PFSK-1 (cell line): ENCODE measurements around the gene ANKMY1.

Experiments used
- FOXP2 ChIP-seq: optimal IDR thresholded peaks from 2 replicates; pipeline ENCODE3; 2011; ENCODE audit warnings: borderline replicate concordance, control low read depth, inconsistent platforms; ENCODE audit not compliant: insufficient read depth; ENCODE audit errors: extremely low read length, extremely low read depth
- POLR2AphosphoS5 ChIP-seq: IDR thresholded peaks from 2 replicates; pipeline ENCODE4 v1.6.1; 2012; ENCODE audit warnings: low read depth, mild to moderate bottlenecking, control low read depth, low read length, moderate library complexity
- REST ChIP-seq, 2 experiments: IDR thresholded peaks; 2 replicates each; pipeline versions ENCODE4 v1.6.1 to v1.8.0; 2011 to 2012; ENCODE audit warnings: low read depth in 2 of 2, low read length in 2 of 2, control low read depth in 1 of 2, inconsistent platforms in 1 of 2, mild to moderate bottlenecking in 1 of 2, moderate library complexity in 1 of 2; ENCODE audit not compliant: insufficient read depth in 1 of 2
- SIN3A ChIP-seq: IDR thresholded peaks from 2 replicates; pipeline ENCODE4 v1.6.1; 2012; ENCODE audit warnings: mild to moderate bottlenecking, low read length, moderate library complexity, borderline replicate concordance; ENCODE audit not compliant: insufficient read depth
- TAF1 ChIP-seq: IDR thresholded peaks from 2 replicates; pipeline ENCODE4 v1.6.1; 2012; ENCODE audit warnings: low read length, control low read depth, borderline replicate concordance; ENCODE audit not compliant: insufficient read depth

The ANKMY1 gene

GRCh38 chr2:240430595-240430994 lies 127.2 kb downstream of the ANKMY1 start:
- TF ChIP-seq FOXP2, result no peak
- no peak for TF ChIP-seq REST (IDR thresholded peaks at IDR 0.05; ENCODE audit: insufficient read depth in 1 of 2, low read depth in 2 of 2, low read length in 2 of 2)
- no peak for TF ChIP-seq SIN3A
- no peak for TF ChIP-seq TAF1

- TF ChIP-seq POLR2AphosphoS5 (no peak), TAF1 (no peak), REST (IDR thresholded peaks at IDR 0.05; ENCODE audit: insufficient read depth in 1 of 2, low read depth in 2 of 2, low read length in 2 of 2) (no peak), FOXP2 (no peak), SIN3A (no peak)
Measured at GRCh38 chr2:240429872-240430491, 127.8 kb downstream of the ANKMY1 start.
